HG03135 (cell line): ENCODE measurements around the gene FLYWCH2.
"Not testable (repeated sequence)": the region's sequence is repeated elsewhere in the genome, so short reads cannot be mapped to it uniquely, and the experiment has no call there.

Source experiments
- ATAC-seq: cut with Tn5 transposase; IDR thresholded peaks from one replicate; pipeline ENCODE4 v1.9.1; 2021; ENCODE audit warnings: mild to moderate bottlenecking, moderate library complexity; ENCODE audit not compliant: unreplicated experiment

FLYWCH2 gene

DNA sequence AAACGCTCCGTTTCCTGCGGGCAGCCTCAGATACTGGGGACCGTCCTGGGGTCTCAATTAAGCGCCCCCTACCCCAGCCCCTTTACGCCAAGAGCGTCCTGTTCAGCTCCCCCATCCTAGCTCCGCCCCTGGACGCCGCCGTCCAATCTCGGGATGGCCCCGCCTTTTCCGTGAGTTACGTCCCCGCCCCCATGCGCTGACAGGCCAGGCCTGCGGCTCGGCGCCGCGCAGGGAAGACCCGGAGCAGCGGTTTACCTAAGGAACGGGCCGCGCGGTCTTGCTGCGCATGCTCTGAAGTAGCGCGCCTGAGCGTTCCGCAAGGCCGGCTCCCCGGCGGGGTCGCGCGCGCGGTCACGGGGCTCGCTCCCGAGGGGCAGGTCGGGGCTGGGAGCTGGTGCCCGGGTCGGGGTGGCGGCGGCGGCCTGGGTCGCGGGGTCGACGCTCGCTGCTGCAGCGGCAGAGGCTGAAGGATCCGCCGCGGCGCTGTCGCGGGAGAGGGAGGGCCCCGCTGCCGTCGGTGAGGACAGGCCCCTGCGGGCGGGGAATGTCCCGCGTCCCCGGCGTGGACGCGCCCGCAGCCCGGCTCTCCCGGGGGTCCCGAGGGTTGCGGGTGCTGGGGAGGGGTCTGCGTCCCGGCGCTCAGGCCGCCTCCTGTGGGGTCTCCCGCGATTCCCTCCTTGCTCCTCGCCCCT is 28.8 kb downstream of the FLYWCH2 start, which contains the start of gene FLYWCH1:
TSS of gene FLYWCH1 (plus strand) at position 294 of the 692 bp plus-strand sequence. CDS start 17,755 bp downstream, outside the sequence.
- ATAC-seq, result peak; percentile 93

DNA sequence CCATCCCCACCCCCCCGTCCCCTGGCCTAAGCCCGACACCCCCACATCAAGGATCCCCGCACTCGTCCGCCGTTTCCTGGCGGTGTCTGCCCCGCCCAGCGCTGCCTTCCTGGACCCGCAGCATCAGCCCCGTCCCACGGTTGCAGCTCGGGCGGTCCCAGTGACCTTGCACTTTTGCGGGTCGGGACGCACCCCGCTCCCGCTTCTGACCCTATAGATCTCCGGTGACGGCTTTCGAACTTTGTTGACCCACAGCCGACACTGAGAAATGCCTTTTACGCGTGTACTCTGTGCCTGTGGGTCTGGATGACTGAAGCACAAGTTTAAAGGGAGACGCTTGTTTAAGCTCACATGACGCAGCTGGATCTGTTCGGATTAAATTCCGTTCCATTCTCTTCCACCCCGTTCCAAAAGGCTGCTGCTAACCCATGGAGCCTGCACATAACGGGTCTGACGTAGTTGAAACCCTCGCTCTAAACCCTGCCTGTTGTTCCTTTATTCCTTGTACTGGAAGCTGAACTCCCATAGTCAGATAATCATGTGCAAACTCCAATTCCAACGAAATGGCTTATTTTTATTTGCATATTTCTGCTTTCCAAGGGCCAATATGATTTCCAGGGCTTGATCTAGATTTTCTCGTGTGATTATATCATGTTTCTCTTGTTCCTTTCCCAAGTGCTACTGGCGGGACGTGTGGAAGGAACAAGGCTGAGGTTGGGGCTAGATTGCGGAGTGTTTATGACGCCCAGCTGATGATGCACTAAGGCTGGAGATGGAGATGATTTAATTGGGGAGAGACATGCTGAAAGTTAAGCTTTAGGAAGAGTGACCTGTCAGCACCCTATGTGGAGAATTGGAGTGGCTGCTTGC is 29.6 kb downstream of the FLYWCH2 start:
- ATAC-seq, result no peak

DNA sequence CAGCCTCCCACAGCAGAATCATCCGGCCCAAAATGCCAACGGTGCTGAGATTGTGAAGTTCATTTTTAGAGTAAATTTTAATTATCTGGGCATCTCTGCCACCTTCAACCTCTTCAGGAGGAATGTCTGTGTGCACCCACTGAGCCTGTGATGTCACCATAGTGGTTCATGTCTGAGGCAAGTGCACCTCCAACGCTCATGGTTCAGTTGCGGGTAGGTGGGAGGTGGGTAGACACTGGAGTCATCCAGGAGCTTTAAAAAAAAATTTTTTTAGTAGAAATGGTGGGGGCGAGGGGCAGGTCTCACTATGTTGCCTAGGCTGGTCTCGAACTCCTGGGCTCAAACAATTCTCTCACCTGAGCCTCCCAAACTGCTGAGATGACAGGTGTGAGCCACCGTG is 30.6 kb downstream of the FLYWCH2 start:
- ATAC-seq, result no peak

DNA sequence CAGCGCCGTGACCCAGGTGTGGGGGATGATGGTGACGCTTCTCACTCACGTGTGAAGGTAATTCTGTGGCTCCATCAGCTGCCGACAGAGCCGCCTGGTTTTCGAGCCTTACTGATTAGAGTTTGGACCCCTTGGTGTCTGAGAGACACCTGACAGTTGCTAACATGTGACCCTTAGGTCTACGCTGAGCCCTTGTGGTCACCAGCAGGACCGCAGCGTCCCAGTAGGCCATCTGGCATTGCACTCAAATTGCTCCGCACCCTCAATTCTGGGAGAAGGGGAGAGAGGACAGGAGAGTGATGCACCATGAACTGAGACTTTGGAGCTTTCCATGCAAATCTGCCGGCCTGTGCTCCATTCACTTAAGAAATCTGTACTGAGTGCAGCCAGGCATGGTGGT is 31.2 kb downstream of the FLYWCH2 start:
- no peak for ATAC-seq

DNA sequence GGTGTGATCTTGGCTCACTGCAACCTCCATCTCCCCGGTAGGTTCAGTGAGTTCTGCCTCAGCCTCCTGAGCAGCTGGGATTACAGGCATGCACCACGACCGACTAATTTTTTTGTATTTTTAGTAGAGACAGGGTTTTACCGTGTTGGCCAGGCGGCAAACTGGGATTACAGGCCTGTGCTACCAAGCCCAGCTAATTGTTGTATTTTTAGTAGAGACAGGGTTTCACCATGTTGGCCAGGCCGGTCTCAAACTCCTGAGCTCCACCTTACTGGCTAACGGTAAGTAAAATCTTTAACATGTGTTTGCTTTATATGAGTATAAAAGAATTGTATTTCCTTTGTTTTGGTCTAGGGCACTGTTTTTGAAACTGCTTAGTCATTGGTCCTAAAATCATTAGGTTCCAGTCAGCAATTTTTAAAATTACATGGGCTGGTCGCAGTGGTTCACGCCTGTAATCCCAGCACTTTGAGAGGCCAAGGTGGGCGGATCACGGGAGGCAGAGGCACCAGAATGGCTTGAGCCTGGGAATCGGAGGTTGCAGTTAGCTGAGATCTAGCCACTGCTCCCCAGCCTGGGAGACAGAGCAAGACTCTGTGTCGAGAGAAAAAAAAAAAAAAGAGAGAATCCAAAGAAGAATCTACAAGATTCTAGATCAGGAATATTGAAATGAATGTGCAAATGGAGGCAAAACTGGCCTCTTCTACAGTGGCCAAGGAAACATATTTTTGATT is 32.3 kb downstream of the FLYWCH2 start:
- no peak for ATAC-seq

DNA sequence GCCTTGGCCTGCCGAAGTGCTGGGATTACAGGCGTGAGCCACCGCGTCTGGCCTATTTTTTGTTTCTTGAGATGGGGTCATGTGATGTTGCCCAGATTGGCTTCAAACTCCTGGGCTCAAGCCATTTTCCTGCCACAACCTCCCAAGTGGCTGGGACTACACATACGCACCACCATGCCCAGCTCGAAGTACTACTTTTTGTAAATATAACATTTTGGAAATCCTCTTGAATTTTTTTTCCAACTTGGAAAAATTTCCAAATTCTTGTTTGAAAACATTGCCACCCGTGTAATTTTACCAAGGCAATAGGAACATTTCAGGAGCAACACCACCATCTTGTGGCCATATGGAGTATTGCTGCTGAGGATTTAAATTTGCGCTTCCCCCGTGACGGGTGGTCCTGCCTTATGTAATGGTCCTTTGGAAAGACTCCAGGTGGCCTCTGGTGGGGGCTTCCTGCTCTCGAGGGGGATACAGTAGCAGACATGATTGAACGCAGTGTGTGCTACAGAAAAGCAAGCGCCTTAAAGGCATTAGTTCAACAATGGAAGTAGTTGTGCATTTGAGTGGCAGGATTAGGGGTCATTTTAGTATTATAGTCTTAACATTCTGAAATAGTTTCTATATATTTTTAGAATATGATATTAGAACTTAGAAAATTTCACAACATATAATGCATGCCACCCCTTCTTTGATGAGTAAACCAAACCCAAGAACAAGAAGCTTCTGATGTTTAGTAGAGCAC is 36.7 kb downstream of the FLYWCH2 start:
- ATAC-seq, result no peak

DNA sequence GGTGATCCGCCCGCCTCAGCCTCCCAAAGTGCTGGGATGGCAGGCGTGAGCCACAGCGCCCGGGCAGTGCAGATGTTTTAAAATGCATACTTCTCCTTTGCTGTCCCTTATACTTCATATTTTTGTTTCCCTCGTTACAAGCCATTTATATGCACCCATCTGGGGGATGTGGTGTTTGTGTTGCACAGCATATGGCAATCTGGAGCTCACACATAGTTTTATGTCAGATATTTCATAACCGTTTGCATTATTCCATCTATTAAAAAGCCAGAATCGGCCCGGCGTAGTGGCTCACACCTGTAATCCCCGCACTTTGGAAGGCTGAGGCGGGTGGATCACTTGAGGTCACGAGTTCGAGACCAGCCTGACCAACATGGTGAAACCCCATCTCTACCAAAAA is 40.5 kb downstream of the FLYWCH2 start:
- no peak for ATAC-seq

DNA sequence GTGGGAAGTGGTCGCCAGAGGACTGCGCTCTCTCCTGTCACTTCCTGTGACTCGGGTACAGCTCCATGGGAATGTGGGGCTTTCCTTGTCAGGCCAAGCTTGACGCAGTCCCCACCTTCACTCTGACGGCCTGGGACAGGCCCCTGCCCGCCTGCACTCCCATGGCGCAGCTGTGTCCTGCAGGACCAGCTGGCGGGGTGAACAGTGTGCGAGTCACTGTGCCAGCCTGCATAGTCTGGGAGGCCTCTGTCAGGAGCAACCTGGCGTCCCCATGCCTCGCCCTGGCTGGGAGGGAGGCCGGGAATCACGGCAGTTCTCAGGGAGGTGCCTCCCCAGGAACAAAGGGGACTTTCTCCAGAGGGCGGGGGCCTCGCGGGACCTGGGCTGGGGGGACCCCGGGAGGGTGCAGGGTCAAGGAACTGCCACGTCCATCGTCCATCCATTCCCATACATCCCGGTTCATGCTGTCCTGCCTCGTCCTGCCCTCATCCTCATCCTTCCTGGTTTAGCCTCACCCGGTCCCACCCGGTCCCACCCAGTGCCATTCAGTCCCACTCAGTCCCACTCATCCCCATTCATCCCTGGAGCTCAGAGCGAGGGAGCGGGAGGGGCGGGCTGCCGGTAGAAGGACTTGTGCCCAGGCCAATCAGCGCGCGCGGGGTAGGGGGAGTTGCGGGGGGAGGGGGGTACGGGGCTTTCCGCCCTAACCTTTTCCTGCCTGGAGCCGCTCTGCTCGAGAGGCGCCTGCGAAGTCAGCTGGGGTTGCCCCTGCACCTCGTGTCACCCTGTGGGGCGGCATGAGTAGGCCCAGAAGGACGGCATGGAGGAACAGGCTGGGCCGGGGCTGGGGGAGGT is 42.1 kb downstream of the FLYWCH2 start:
- no peak for ATAC-seq

DNA sequence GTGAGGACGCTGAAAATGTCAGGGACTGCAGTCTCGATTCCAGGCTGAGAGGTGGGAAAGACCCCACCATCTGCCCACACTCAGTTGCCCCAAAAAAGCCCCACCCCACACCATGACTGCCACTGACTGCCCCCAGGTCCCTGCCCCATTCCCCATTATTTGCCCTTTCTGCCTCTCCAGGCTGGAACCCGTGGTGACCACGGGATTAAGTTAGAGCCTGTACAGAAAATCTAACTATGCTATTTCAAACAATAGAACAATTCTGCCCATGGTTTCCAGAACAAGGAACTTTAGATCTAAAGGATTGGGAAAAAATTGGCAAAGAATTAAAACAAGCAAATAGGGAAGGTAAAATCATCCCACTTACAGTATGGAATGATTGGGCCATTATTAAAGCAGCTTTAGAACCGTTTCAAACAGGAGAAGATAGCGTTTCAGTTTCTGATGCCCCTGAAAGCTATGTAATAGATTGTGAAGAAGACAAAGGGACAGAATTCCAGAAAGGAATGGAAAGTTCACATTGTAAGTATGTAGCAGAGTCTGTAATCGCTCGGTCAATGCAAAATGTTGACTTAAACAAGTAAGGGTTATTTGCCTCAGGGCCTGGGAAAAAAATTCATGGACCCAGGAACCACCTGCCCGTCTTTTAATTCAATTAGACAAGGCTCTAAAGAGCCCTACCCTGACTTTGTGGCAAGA is 43.1 kb downstream of the FLYWCH2 start:
- no peak for ATAC-seq

DNA sequence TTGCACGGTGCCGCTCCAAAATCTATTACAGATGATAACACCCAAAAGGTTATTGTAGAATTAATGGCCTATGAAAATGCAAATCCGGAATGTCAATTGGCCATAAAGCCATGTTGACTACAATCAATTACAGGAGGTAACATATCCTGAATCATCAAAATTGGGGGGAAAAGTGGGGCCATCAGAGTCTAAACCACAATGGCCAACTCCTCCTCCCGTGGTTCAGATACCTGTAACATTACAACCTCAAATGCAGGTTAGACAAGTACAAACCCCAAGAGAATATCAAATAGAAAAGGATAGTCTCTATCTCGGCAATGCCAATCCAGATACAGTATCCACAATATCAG is 43.6 kb downstream of the FLYWCH2 start:
- no peak for ATAC-seq

DNA sequence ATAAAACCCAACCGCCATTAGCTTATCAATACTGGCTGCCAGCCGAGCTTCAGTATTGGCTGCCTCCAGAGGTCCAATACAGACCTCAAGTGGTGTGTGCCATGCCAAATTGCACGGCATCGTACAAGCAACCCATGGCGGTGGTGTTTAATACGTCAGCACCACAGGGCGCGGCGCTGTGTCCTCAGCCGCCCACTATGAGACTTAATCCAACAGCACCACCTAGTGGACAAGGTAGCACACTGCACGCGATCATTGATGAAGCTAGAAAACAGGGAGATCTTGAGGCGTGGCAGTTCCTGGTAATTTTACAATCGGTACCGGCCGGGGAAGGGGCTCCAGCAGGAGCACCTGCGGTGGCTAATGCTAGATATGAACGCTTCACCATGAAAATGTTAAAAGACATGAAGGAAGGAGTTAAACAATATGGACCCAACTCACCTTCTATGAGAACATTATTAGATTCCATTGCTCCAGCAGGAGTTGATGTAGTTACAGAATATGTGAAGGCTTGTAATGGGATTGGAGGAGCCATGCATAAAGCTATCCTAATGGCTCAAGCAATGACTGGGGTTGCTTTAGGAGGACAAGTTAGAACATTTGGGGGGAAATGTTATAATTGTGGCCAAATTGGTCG is 44.1 kb downstream of the FLYWCH2 start:
- peak; percentile 54 for ATAC-seq

DNA sequence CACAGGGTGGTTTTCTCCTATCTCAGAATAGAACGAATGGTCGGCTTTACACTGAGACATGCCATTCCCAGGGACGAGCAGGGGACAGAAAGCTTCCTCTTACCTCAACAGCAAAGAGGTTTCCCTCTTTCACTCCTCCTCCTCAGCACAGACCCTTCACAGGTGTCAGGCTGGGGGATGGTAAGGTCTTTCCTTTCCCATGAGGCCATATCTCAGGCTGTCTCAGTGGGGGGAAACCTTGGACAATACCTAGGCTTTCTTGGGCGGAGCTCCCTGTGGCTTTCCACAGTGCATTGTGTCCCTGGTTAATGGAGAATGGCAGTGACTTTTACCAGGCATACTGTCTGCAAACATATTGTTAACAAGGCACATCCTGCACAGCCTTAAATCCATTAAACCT is 45.1 kb downstream of the FLYWCH2 start:
- not testable (repeated sequence) for ATAC-seq

DNA sequence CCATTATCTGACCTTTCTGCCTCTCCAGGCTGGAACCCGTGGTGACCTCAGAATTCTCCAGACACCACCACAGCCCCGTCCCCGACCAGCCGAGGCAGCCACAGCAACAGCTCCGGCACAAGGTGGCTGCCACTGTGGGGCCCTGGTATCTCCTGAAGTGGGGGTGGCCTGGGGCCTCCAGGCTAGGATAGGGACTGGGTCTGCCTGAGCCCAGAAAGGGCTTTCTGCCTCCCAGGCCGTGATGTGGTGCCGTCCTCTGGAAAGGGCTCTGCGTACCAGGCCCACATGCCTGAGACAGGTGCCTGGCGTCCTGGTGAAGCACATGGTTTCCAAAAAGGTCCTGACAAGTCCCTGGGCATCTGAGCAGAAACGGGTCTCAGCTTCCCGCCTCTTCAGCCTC is 45.8 kb downstream of the FLYWCH2 start:
- no peak for ATAC-seq

DNA sequence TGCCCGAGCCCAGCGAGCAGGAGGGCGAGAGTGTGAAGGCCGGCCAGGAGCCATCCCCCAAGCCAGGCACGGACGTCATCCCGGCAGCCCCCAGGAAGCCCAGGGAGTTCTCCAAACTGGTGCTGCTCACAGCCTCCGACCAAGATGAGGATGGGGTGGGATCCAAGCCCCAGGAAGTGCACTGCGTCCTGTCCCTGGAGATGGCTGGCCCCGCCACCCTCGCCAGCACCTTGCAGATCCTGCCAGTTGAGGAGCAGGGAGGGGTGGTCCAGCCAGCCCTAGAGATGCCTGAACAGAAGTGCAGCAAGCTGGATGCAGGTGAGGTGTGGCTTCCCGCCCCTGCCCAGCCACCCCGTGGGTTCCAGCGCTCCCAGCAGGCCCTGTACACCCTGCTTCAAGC is 46.7 kb downstream of the FLYWCH2 start:
- no peak for ATAC-seq

DNA sequence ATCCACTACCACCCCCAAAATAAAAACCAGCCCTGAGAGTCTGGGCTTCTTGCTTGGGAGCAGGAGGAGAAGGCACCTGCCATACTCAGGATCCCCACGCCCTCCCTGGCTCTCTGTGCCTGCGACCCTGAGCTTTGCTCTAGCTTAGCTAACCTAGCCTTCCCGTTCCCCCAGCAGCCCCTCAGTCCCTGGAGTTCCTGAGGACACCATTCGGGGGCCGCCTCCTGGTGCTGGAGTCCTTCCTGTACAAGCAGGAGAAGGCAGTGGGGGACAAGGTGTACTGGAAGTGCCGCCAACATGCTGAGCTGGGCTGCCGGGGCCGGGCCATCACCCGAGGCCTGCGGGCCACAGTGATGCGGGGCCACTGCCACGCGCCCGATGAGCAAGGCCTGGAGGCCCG is 47.2 kb downstream of the FLYWCH2 start:
- no peak for ATAC-seq

DNA sequence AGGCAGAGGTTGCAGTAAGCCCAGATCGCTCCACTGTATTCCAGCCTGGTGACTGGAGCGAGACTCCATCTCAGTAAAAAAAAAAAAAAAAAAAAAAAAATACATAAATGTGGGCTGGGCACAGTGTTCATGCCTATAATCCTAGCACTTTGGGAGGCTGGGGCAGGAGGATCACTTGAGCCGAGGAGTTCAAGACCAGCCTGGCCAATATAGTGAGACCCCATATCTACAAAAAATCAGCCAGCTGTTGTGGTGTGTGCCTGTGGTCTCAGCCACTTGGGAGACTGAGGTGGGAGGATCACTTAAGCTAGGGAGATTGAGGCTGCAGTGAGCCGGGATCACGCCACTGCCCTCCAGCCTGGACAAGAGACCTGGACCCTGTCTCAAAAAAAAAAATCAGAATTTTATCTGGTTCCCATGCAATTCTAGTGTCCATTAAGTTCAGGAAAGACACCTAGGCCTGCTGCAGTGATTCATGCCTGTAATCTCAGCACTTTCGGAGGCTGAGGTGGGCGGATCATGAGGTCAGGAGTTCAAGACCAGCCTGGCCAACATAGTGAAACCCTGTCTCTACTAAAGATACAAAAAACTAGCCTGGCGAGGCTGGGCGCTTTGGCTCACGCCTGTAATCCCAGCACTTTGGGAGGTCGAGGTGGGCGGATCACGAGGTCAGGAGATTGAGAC is 48.4 kb downstream of the FLYWCH2 start:
- ATAC-seq, result not testable (repeated sequence)

DNA sequence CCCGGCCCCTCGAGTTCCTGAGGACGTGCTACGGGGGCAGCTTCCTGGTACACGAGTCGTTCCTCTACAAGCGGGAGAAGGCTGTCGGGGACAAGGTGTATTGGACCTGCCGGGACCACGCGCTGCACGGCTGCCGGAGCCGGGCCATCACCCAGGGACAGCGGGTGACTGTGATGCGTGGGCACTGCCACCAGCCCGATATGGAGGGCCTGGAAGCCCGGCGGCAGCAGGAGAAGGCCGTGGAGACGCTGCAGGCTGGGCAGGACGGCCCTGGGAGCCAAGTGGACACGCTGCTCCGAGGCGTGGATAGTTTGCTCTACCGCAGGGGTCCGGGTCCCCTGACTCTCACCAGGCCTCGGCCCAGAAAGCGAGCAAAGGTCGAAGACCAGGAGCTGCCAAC is 50.1 kb downstream of the FLYWCH2 start:
- ATAC-seq, result no peak

DNA sequence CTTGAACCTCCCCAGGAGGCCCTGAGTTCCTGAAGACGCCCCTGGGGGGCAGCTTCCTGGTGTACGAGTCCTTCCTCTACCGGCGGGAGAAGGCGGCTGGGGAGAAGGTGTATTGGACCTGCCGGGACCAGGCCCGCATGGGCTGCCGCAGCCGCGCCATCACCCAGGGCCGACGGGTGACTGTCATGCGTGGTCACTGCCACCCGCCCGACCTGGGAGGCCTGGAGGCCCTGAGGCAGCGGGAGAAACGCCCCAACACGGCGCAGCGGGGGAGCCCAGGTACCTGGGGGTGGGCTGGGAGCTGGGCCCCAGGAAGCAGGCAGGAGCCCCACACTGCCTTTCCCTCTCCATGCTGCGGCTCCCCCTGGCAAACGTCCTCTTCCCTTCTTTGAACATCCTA is 50.7 kb downstream of the FLYWCH2 start:
- ATAC-seq, result no peak
